Nephron progenitor cell (in vitro differentiated cells): Measurements from ENCODE around the gene ZNRF3.
A peak's percentile ranks its signal among the peaks of the same experiment; 100 is the strongest.
"Not testable (repeated sequence)": the region's sequence is repeated elsewhere in the genome, so short reads cannot be mapped to it uniquely, and the experiment has no call there.

ENCODE experiments used
- DNase-seq: peaks from one replicate; pipeline ENCODE4 v3.0.0; 2021
- H3K27ac Mint-ChIP-seq: 2 replicates; pipeline ENCODE4 v1.8.0; 2021; ENCODE audit warnings: mild to moderate bottlenecking, moderate library complexity, mixed read lengths
- H3K27me3 Mint-ChIP-seq: 2 replicates; pipeline ENCODE4 v1.8.0; 2021; ENCODE audit warnings: mild to moderate bottlenecking, low read depth, mixed read lengths; ENCODE audit not compliant: poor library complexity
- H3K36me3 Mint-ChIP-seq: 2 replicates; pipeline ENCODE4 v1.8.0; 2021; ENCODE audit warnings: low read depth, mixed read lengths
- H3K4me1 Mint-ChIP-seq: 2 replicates; pipeline ENCODE4 v1.8.0; 2021; ENCODE audit warnings: mixed read lengths
- H3K4me3 Mint-ChIP-seq: 2 replicates; pipeline ENCODE4 v1.8.0; 2021; ENCODE audit warnings: mild to moderate bottlenecking, moderate library complexity, mixed read lengths
- H3K9me3 Mint-ChIP-seq: 2 replicates; pipeline ENCODE4 v1.8.0; 2021; ENCODE audit warnings: mild to moderate bottlenecking, moderate library complexity, mixed read lengths
- CTCF ChIP-seq: fragments of 200-600 bp; sonication (generic); IDR thresholded peaks from 2 replicates; pipeline ENCODE4 v1.5.0; 2021; ENCODE audit warnings: antibody characterized with exemption

Gene ZNRF3

DNA sequence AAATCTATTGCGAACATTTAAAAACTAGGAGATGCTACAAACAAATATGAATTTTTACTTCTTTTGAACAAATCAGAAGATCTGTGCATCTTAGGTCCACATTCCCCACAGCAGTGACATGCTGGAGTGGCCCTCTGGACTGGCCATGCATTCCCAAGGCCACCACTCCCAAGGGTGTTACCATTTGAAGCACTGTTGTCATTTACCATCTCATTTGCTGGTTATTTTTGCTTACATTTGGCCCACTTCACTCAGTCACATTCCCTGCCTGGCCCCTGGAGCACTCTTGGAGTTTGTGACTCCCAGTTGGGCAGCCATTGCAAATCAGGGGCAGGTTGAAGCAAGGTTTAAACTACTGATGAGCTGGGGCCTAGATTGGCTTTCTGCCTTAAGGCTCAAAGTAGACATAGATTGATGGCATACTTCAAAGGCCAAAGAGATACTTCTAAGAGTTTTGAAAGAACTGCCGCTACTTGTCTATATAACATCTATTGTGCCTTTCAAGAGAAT, 8.5 kb upstream of the ZNRF3 start:
- Mint-ChIP-seq H3K36me3 (no peaks in the 10 kb centered on the region), H3K9me3 (no peaks in the 10 kb centered on the region), H3K27me3 (peaks cover 8% of the 10 kb centered on the region), H3K4me1 (peaks cover 27% of the 10 kb centered on the region), H3K27ac (no peak overlapping the region), H3K4me3 (no peak overlapping the region)
- TF ChIP-seq CTCF: no peak
- DNase-seq: no peak

- peaks cover 46% of the 10 kb centered on the region for H3K4me1 Mint-ChIP-seq
- TF ChIP-seq CTCF: no peak
- H3K27ac Mint-ChIP-seq: peak overlapping the region; percentile 94
- no peaks in the 10 kb centered on the region for H3K9me3 Mint-ChIP-seq
- peak overlapping the region; percentile 87 for H3K4me3 Mint-ChIP-seq
- peaks cover 7% of the 10 kb centered on the region for H3K27me3 Mint-ChIP-seq
- no peak for DNase-seq
- H3K36me3 Mint-ChIP-seq: no peaks in the 10 kb centered on the region
These were observed 861 bp upstream of the ZNRF3 start for GRCh38 chr22:28882545-28882877.

DNA sequence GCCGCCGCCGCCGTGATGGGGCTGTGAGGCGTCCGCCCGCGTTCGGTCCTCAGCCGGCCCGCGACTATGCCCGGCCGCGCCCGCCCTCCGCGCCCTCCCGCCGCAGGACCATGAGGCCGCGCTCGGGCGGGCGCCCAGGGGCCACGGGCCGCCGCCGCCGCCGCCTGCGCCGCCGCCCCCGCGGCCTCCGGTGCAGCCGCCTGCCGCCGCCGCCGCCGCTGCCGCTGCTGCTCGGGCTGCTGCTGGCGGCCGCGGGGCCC, 215 bp downstream of the ZNRF3 start:
- Mint-ChIP-seq H3K4me3 (peak overlapping the region; percentile 60), H3K4me1 (peaks cover 56% of the 10 kb centered on the region), H3K27ac (no peak overlapping the region), H3K36me3 (no peaks in the 10 kb centered on the region), H3K27me3 (peaks cover 7% of the 10 kb centered on the region), H3K9me3 (no peaks in the 10 kb centered on the region)
- TF ChIP-seq CTCF: no peak
- no peak for DNase-seq

- Mint-ChIP-seq H3K4me3 (peak overlapping the region; percentile 89), H3K27ac (peak overlapping the region; percentile 51), H3K36me3 (no peaks in the 10 kb centered on the region), H3K9me3 (no peaks in the 10 kb centered on the region), H3K4me1 (peaks cover 57% of the 10 kb centered on the region), H3K27me3 (peaks cover 7% of the 10 kb centered on the region)
- DNase-seq: peak; percentile 63
- TF ChIP-seq CTCF: no peak
These were observed 760 bp downstream of the ZNRF3 start for GRCh38 chr22:28883917-28884746.

DNA sequence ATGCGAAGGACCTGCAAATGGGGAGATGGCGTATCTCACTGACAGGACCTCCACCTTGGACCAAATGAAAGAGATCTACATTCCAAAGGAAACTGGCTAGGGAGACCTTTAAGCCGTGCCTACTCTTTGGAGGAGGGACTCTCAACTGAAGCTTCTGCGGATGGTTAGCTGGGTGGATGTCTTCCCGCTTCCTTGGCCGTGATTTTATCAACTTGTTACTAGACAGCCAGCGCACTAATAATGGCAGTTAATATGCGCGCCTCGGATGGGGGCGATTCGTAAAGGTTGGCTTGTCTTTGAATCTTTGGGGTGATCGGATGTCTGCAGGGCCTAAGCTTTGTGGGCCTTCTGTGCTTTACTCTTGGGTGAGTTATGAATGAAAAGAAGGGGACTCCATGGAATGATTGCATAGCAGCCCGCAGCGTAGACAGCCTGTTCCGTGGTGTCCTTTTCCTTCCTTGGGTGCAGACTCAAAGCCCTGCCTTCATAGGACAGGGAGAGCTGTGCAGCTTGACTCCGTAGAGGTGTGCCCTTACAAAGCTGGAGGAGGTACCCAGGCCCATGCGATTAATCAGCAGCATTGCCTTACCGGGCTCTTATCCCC, 1.5 kb downstream of the ZNRF3 start:
- DNase-seq: peak; percentile 18
- Mint-ChIP-seq H3K36me3 (no peaks in the 10 kb centered on the region), H3K27me3 (peaks cover 5% of the 10 kb centered on the region), H3K4me1 (peaks cover 62% of the 10 kb centered on the region), H3K27ac (peak overlapping the region; percentile 83), H3K9me3 (no peaks in the 10 kb centered on the region), H3K4me3 (peak overlapping the region; percentile 89)
- no peak for TF ChIP-seq CTCF

- Mint-ChIP-seq H3K36me3 (no peaks in the 10 kb centered on the region), H3K27ac (no peak overlapping the region), H3K4me3 (peak overlapping the region; percentile 89), H3K27me3 (peaks cover under 1% of the 10 kb centered on the region), H3K4me1 (peaks cover 73% of the 10 kb centered on the region), H3K9me3 (no peaks in the 10 kb centered on the region)
- no peak for TF ChIP-seq CTCF
- no peak for DNase-seq
These were observed 2.6 kb downstream of the ZNRF3 start for GRCh38 chr22:28885939-28886338.

- not testable (repeated sequence) for H3K27ac Mint-ChIP-seq, H3K27me3 Mint-ChIP-seq, H3K36me3 Mint-ChIP-seq, DNase-seq, H3K9me3 Mint-ChIP-seq
- peaks cover 81% of the 10 kb centered on the region for H3K4me1 Mint-ChIP-seq
- peak overlapping the region; percentile 89 for H3K4me3 Mint-ChIP-seq
These were observed 3.3 kb downstream of the ZNRF3 start for GRCh38 chr22:28886679-28887078.
